ENCODE data around the gene DPY19L1.

GRCh38 chr7:34952822-34953221, 84.5 kb downstream of the DPY19L1 start:
- TF ChIP-seq EZH2 (IDR thresholded peaks at IDR 0.05; ENCODE audit: low read depth), result no peak
- TF ChIP-seq, protein P1, sequence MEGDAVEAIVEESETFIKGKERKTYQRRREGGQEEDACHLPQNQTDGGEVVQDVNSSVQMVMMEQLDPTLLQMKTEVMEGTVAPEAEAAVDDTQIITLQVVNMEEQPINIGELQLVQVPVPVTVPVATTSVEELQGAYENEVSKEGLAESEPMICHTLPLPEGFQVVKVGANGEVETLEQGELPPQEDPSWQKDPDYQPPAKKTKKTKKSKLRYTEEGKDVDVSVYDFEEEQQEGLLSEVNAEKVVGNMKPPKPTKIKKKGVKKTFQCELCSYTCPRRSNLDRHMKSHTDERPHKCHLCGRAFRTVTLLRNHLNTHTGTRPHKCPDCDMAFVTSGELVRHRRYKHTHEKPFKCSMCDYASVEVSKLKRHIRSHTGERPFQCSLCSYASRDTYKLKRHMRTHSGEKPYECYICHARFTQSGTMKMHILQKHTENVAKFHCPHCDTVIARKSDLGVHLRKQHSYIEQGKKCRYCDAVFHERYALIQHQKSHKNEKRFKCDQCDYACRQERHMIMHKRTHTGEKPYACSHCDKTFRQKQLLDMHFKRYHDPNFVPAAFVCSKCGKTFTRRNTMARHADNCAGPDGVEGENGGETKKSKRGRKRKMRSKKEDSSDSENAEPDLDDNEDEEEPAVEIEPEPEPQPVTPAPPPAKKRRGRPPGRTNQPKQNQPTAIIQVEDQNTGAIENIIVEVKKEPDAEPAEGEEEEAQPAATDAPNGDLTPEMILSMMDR (conservative IDR thresholded peaks at IDR 0.05), result no peak

All from PC-9 (cell line).